IgD-negative memory B cell (primary cell): Measurements from ENCODE around the gene PARP8. TPM values are rescaled to one million over a fixed set of nuclear protein-coding genes. Genes with fewer than 3 reads are reported as not detected.
"Not testable (repeated sequence)": the region's sequence is repeated elsewhere in the genome, so short reads cannot be mapped to it uniquely, and the experiment has no call there.

Experiments used
- H3K27ac Mint-ChIP-seq, 3 donors: one replicate each; pipeline ENCODE4 v1.8.0; 2020 to 2022; ENCODE audit warnings: mild to moderate bottlenecking in 3 of 3, mixed read lengths in 3 of 3, moderate library complexity in 1 of 3
- H3K27me3 Mint-ChIP-seq: one replicate; pipeline ENCODE4 v1.8.0; 2021; ENCODE audit warnings: mixed read lengths
- H3K36me3 Mint-ChIP-seq: one replicate; pipeline ENCODE4 v1.8.0; 2020; ENCODE audit warnings: mild to moderate bottlenecking, mixed read lengths
- H3K4me1 Mint-ChIP-seq, 3 donors: one replicate each; pipeline ENCODE4 v1.8.0; 2020 to 2022; ENCODE audit warnings: mixed read lengths in 3 of 3, mild to moderate bottlenecking in 1 of 3
- H3K4me3 Mint-ChIP-seq, 4 donors: one replicate each; pipeline ENCODE4 v1.8.0; 2020 to 2022; ENCODE audit warnings: mild to moderate bottlenecking in 4 of 4, mixed read lengths in 4 of 4, moderate library complexity in 3 of 4
- H3K9me3 Mint-ChIP-seq, 3 donors: one replicate each; pipeline ENCODE4 v1.8.0; 2020 to 2021; ENCODE audit warnings: mixed read lengths in 3 of 3, mild to moderate bottlenecking in 1 of 3
- polyA plus RNA-seq: library from polyadenylated mRNA; unstranded; fragments of 300-500 nt; fragmentation: Illumina TruSeq; gene quantifications from one replicate; pipeline ENCODE4 v1.2.3, GENCODE V29; 2021

Gene PARP8
- polyA plus RNA-seq, 1 donor from 2014 or later, result 34.1 TPM

DNA sequence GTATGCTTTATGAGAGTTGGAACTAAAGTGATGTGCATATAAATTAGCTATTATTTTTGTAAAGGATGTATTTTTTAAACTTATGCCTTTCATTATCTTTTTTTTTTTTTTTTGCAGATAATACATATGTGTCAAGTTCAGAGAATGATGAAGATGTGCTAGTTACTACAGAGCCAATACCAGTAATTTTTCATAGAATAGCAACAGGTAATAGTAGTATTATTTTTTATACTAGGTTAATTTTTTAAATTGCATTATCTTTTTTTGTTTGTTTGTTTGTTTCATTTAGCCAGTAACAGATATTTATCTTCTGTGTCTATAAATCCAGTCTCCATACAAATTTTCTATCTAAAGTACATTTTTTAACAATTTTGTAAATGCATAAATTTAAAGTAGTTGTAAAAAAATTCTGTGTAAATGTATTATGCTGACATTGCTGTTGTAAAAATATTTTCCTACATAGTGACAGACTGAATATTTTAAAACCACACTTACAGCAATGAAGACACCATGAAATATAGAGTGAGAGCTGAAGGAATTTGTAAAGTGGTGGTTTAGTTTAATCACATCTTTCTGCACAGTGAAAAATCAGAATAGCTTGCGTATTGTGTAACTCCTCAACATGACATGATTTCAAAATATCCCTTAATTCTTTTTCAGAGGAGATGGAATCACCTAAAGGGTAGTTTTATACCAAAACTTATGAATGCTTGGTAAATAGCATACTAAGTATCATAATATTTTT lies 93.3 kb downstream of the PARP8 start:
- H3K27ac Mint-ChIP-seq, result no peak overlapping the region
- H3K9me3 Mint-ChIP-seq, result no peaks in the 10 kb centered on the region
- no peaks in the 10 kb centered on the region for H3K27me3 Mint-ChIP-seq
- H3K36me3 Mint-ChIP-seq, result peaks cover 2% of the 10 kb centered on the region
- peaks cover 0 to 9% (median 2%) of the 10 kb centered on the region in 3 donors for H3K4me1 Mint-ChIP-seq
- no peak overlapping the region for H3K4me3 Mint-ChIP-seq

DNA sequence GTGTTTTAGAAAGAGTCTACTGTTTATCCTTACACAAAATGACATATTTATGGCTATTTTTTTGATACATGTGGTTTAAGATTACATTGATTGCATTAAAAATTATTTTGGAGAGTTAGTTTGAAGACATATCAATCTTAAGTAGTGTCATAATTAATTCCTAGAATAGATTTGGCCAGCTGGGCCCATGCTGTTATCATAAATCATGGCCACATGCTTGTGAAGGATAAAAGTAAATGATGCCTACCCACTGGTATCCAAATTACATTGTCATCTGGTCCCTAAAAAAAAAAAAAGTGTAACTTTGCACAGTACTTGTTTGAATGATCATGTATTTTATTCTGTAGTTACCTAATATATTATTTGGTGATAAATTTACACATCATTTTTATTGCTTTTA lies 96.9 kb downstream of the PARP8 start:
- H3K36me3 Mint-ChIP-seq, result peaks cover 6% of the 10 kb centered on the region
- no peak overlapping the region for H3K4me3 Mint-ChIP-seq
- H3K27ac Mint-ChIP-seq, result no peak overlapping the region
- no peaks in the 10 kb centered on the region for H3K9me3 Mint-ChIP-seq
- H3K27me3 Mint-ChIP-seq, result no peaks in the 10 kb centered on the region
- H3K4me1 Mint-ChIP-seq, result peaks cover 6 to 10% (median 8%) of the 10 kb centered on the region in 3 donors

DNA sequence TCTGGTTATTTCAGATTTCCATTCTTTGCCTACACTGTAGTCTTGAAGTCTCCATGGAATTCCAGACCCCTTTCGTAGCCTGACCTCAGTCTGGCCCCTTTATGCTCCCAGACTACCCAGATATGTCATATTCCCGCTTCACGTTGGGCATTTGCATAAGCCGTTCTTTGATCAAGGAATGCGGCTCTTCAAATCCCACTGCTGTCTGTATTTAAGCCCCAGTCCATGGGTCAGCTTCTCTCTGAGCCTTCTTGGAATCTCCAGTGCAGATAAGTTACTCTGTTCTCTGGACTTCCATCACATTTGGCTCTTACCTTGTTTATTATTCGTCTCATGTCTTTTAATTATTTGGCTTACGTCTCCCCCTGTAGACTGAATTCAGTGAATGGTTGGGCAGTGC lies 97.4 kb downstream of the PARP8 start:
- H3K36me3 Mint-ChIP-seq, result peaks cover 7% of the 10 kb centered on the region
- no peaks in the 10 kb centered on the region for H3K9me3 Mint-ChIP-seq
- H3K4me1 Mint-ChIP-seq, result peaks cover 11 to 15% (median 13%) of the 10 kb centered on the region in 3 donors
- no peak overlapping the region for H3K27ac Mint-ChIP-seq
- peak overlapping the region in 1 of 4 donors; percentile 48 for H3K4me3 Mint-ChIP-seq
- no peaks in the 10 kb centered on the region for H3K27me3 Mint-ChIP-seq

DNA sequence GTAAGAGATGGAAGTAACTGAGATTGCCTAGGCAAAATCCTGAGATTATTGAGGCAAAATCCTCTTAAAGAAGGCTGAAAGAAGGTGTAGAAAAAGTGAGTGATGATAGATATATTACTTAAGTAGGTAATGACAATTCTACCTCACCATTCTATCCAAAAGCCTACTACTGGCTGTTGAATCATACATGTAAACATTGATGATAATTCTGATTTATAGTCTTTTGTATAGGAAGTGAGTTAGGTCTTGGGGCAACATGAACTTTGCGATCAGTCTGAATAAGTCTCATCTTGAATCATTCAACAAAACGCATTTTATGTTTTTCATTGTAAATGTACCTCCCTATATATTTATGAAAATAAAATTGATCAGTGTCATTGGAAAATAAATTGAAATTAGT lies 99.6 kb downstream of the PARP8 start:
- Mint-ChIP-seq H3K9me3 (no peaks in the 10 kb centered on the region), H3K27me3 (no peaks in the 10 kb centered on the region), H3K4me1 (peaks cover 13 to 17% (median 13%) of the 10 kb centered on the region in 3 donors), H3K36me3 (peaks cover 8% of the 10 kb centered on the region), H3K27ac (no peak overlapping the region), H3K4me3 (no peak overlapping the region)

DNA sequence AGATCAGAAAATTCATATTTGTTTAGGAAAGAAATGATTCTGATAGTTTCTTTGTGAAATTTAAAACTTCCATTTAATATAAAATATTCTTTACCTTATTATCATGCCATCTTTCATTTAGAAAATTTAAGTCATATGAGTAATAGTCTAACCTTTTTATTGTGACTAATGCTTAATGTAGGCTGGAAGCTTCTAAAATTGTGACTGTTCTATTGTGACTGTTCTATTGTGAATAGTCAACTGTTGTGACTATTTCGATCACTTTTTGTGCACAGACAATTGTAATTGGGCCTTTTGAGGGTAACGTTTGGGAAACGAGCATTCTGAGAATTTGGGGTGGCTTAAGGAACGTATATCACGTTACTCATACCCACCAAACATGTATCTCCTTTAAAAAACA lies 100.0 kb downstream of the PARP8 start:
- Mint-ChIP-seq H3K27me3 (no peaks in the 10 kb centered on the region), H3K4me1 (peaks cover 13 to 17% (median 13%) of the 10 kb centered on the region in 3 donors), H3K36me3 (peaks cover 8% of the 10 kb centered on the region), H3K9me3 (no peaks in the 10 kb centered on the region), H3K4me3 (no peak overlapping the region), H3K27ac (no peak overlapping the region)

DNA sequence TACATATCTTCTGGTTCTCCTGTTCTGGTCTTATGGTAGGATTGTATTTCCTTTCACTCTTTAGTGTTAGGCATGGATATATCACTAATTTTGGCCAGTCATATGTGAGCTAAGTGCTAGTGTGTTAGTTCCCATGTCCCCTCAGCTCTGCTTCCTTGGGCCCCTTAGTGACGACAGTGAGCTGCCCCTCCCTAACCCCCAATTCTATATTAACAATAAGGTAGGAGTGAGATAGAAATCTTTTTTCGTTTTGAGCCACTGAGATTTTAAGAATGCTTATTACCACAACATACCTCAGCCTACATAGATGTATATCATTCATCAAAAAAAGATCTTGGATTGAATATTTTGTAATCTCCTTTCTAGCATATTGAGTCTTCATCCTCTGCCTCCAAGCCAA lies 100.5 kb downstream of the PARP8 start:
- Mint-ChIP-seq H3K4me3 (no peak overlapping the region), H3K27me3 (no peaks in the 10 kb centered on the region), H3K9me3 (no peaks in the 10 kb centered on the region), H3K4me1 (peaks cover 13 to 17% (median 13%) of the 10 kb centered on the region in 3 donors), H3K27ac (no peak overlapping the region), H3K36me3 (peaks cover 10% of the 10 kb centered on the region)

DNA sequence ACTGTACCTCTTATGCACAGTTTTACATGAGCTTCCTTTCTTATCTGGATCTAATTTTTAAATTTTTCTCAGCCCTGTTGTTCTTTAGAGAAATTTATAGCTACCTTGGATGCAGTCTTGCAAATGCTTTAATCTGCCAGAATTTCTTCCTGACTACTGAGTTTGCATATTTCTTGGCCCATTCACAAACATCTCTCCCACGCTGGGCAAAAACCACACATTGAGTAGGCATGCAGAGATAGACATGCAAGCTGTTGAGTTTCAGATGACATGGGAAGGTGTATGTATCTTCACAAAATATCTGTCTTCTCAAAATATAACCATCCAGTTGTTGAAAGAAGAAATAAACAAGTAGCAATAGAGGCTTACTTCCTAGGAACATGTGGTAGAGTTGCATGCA lies 101.2 kb downstream of the PARP8 start:
- Mint-ChIP-seq H3K36me3 (peaks cover 11% of the 10 kb centered on the region), H3K9me3 (no peaks in the 10 kb centered on the region), H3K27ac (no peak overlapping the region), H3K4me1 (peaks cover 13 to 17% (median 13%) of the 10 kb centered on the region in 3 donors), H3K27me3 (no peaks in the 10 kb centered on the region), H3K4me3 (no peak overlapping the region)

DNA sequence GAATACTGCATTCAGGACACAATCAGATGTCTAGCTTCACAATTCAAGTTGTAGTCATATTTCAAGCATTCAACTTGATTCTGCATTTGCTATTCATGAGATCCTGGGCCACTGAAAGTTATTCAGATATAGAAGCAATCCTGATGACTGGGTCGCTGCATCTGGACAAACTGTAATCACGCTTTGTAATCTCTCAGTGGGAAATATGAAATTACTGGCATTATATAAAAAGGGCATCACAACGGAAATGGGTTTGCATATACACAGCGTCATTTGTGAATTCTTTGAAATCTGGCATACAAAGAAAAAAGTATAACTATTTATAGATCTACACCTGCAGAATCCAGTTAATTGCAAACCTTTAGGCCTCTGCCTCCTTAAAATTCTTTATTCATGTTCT lies 102.2 kb downstream of the PARP8 start:
- Mint-ChIP-seq H3K4me3 (peak overlapping the region in 1 of 4 donors; percentile 58), H3K36me3 (peaks cover 17% of the 10 kb centered on the region), H3K4me1 (peaks cover 13 to 17% (median 13%) of the 10 kb centered on the region in 3 donors), H3K9me3 (peaks cover 0 to 3% (median 0%) of the 10 kb centered on the region in 3 donors), H3K27ac (peak overlapping the region in 2 of 3 donors; percentile 20 to 41), H3K27me3 (no peaks in the 10 kb centered on the region)

DNA sequence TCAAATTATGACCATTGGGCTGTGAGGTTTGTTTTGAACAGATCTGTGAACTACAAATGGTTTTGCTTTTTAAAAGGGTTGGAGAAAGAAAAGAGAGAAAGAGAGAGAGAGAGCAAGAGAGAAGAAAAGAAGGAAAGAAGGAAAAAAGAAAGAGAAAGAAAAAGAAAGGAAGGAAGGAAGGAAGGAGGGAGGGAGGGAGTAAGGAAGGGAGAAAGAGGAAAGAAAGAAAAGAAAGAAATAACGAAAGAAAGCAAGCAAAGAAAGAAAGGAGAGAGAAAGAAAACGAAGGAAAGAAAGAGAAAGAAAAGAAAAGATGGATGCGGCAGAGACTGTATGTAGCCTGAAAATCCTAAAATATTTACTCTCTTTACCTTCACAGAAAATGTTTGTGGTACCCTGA lies 104.0 kb downstream of the PARP8 start:
- Mint-ChIP-seq H3K27ac (no peak overlapping the region), H3K4me3 (peak overlapping the region in 1 of 4 donors; percentile 51), H3K27me3 (no peaks in the 10 kb centered on the region)

DNA sequence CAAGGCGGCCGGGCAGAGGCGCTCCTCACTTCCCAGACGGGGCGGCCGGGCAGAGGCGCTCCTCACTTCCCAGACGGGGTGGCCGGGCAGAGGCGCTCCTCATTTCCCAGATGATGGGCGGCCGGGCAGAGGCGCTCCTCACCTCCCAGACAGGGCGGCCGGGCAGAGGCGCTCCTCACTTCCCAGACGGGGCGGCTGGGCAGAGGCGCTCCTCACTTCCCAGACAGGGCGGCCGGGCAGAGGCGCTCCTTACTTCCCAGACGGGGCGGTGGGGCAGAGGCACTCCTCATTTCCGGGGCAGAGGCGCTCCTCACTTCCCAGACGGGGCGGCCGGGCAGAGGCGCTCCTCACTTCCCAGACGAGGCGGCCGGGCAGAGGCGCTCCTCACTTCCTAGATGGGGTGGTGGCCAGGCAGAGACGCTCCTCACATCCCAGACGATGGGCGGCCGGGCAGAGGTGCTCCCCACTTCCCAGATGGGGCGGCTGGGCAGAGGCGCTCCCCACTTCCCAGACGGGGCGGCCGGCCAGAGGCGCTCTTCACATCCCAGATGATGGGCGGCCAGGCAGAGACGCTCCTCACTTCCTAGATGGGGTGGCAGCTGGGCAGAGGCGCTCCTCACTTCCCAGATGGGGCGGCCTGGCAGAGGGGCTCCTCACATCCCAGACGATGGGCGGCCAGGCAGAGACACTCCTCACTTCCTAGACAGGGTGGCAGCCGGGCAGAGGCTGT lies 108.2 kb downstream of the PARP8 start:
- not testable (repeated sequence) for H3K9me3 Mint-ChIP-seq, H3K4me1 Mint-ChIP-seq, H3K27ac Mint-ChIP-seq, H3K4me3 Mint-ChIP-seq, H3K27me3 Mint-ChIP-seq
- H3K36me3 Mint-ChIP-seq, result peaks cover 17% of the 10 kb centered on the region

More for the DNA sequence above, 104.0 kb downstream of the PARP8 start:
- Mint-ChIP-seq H3K4me1 (peaks cover 13 to 16% (median 13%) of the 10 kb centered on the region in 3 donors), H3K9me3 (peaks cover 0 to 3% (median 0%) of the 10 kb centered on the region in 3 donors), H3K36me3 (peaks cover 14% of the 10 kb centered on the region)

DNA sequence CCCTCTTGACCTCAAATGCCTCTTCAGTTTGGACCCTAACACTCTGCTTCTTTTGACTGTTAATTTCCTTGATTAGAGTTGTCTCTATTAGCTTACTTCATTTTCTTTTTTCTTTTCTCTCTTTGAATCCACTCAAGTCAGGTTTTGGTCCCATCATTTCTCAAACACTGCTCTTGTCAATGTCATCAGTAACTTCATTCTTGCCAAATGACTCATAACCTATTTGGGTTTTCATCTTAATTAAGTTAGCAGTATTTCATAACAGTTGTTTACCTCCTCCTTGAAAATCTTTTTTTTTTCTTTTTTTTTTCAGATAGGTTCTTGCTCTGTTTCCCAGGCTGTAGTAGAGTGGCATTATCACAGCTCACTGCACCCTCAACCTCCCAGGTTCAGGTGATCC lies 119.6 kb downstream of the PARP8 start:
- Mint-ChIP-seq H3K9me3 (no peaks in the 10 kb centered on the region), H3K27me3 (no peaks in the 10 kb centered on the region), H3K4me3 (no peak overlapping the region), H3K27ac (peak overlapping the region in 1 of 3 donors; percentile 77), H3K4me1 (peaks cover 0 to 4% (median 2%) of the 10 kb centered on the region in 3 donors), H3K36me3 (peaks cover 24% of the 10 kb centered on the region)

DNA sequence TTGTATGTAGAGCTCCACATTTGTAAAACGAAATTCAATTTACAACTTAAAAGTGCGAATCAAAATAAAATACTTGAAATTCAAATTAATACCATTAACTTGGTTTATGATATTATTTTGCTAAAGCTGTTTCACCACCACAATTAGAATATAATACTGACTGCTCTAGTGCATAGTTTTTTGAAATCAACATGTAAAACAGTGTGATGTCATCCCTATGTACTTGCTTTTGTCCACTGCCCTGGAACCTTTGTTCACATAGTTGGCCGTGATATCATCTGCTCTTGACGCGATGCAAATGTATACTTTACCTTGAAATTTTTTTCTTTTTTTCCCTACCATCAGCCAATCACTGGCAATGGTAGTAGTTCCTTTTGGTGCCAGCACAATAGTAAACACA lies 125.4 kb downstream of the PARP8 start:
- Mint-ChIP-seq H3K27me3 (no peaks in the 10 kb centered on the region), H3K36me3 (peaks cover 11% of the 10 kb centered on the region), H3K4me3 (no peak overlapping the region), H3K4me1 (no peaks in the 10 kb centered on the region), H3K27ac (peak overlapping the region in 1 of 3 donors; percentile 39), H3K9me3 (no peaks in the 10 kb centered on the region)

DNA sequence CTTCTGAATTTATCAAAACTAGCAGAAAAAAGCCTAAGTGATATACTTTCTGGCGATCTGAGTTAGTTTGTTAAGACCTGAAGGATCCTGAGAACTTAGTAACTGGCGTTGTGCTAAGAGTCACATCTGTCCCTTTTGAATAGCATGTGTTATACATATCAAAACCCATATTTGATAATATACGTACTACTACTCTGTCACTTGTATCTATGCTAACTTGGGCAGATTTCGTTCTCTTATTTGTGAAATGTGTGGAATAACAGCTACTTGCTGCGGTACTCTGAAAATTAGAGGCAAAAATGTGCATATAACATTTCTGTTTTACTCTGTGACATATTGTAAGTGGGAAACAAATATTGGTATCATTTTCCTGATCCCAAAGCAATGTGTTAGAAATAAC lies 126.4 kb downstream of the PARP8 start:
- no peaks in the 10 kb centered on the region for H3K4me1 Mint-ChIP-seq
- H3K27me3 Mint-ChIP-seq, result no peaks in the 10 kb centered on the region
- H3K4me3 Mint-ChIP-seq, result no peak overlapping the region
- peak overlapping the region in 1 of 3 donors; percentile 39 for H3K27ac Mint-ChIP-seq
- peaks cover 9% of the 10 kb centered on the region for H3K36me3 Mint-ChIP-seq
- no peaks in the 10 kb centered on the region for H3K9me3 Mint-ChIP-seq

DNA sequence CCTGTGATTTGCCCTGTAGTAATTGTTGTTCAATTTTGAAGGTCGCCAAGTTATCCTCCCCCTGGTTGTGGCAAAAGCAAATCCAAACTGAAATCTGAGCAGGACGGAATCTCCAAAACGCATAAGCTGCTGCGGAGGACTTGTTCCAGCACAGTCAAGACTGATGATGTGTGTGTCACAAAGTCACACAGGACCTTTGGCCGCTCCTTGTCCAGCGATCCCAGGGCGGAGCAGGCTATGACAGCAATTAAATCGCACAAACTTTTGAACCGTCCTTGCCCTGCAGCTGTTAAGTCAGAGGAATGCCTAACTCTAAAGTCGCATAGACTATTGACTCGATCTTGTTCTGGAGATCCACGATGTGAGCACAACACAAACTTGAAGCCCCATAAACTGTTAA lies 128.4 kb downstream of the PARP8 start:
- no peak overlapping the region for H3K4me3 Mint-ChIP-seq
- H3K27ac Mint-ChIP-seq, result no peak overlapping the region
- peaks cover 14% of the 10 kb centered on the region for H3K36me3 Mint-ChIP-seq
- H3K9me3 Mint-ChIP-seq, result no peaks in the 10 kb centered on the region
- no peaks in the 10 kb centered on the region for H3K27me3 Mint-ChIP-seq
- peaks cover 0 to 3% (median 0%) of the 10 kb centered on the region in 3 donors for H3K4me1 Mint-ChIP-seq

DNA sequence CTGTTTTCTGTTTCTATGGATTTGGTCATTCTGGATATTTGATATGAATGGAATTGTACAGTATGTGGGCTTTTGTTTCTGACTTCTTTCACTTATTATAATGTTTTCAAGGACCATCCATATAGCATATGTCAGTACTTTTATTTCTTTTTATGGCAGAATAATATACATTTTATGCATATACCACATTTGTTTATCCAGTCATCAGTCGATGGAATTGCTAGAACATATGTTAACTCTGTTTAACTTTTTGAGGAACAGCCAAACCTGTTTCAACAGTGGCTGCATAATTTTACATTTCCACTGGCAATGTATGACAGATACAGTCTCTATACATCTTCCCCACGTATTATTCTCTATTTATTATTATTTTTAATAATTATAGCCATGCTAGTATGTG lies 131.6 kb downstream of the PARP8 start:
- no peak overlapping the region for H3K4me3 Mint-ChIP-seq
- peaks cover 0 to 6% (median 2%) of the 10 kb centered on the region in 3 donors for H3K4me1 Mint-ChIP-seq
- peaks cover 23% of the 10 kb centered on the region for H3K36me3 Mint-ChIP-seq
- no peak overlapping the region for H3K27ac Mint-ChIP-seq
- H3K27me3 Mint-ChIP-seq, result no peaks in the 10 kb centered on the region
- peaks cover 3 to 13% (median 4%) of the 10 kb centered on the region in 3 donors for H3K9me3 Mint-ChIP-seq
